Testis (tissue), 2 donors: ENCODE measurements around the gene SLC38A7.

Source experiments
- CTCF ChIP-seq, 3 experiments: fragments of 450-650 bp in 2 of 3; fragments of 200-600 bp in 1 of 3; sonication (generic) in 1 of 3; IDR thresholded peaks; one replicate each; pipeline ENCODE4 v1.5.1; 2016 to 2019; ENCODE audit warnings: antibody characterized with exemption in 3 of 3, mild to moderate bottlenecking in 2 of 3, moderate library complexity in 1 of 3
- POLR2A ChIP-seq: fragments of 450-650 bp; IDR thresholded peaks from one replicate; pipeline ENCODE4 v1.6.1; 2017; ENCODE audit warnings: antibody characterized with exemption, mild to moderate bottlenecking, moderate library complexity

- TF ChIP-seq CTCF (IDR thresholded peaks at IDR 0.05) (no peak), POLR2A (no peak)
Measured at GRCh38 chr16:58634265-58634802, 50.2 kb downstream of the SLC38A7 start.
